ENCODE data around the gene RESF1. TPM values are rescaled to one million over a fixed set of nuclear protein-coding genes. Genes with fewer than 3 reads are reported as not detected.

RESF1 gene, protein sequence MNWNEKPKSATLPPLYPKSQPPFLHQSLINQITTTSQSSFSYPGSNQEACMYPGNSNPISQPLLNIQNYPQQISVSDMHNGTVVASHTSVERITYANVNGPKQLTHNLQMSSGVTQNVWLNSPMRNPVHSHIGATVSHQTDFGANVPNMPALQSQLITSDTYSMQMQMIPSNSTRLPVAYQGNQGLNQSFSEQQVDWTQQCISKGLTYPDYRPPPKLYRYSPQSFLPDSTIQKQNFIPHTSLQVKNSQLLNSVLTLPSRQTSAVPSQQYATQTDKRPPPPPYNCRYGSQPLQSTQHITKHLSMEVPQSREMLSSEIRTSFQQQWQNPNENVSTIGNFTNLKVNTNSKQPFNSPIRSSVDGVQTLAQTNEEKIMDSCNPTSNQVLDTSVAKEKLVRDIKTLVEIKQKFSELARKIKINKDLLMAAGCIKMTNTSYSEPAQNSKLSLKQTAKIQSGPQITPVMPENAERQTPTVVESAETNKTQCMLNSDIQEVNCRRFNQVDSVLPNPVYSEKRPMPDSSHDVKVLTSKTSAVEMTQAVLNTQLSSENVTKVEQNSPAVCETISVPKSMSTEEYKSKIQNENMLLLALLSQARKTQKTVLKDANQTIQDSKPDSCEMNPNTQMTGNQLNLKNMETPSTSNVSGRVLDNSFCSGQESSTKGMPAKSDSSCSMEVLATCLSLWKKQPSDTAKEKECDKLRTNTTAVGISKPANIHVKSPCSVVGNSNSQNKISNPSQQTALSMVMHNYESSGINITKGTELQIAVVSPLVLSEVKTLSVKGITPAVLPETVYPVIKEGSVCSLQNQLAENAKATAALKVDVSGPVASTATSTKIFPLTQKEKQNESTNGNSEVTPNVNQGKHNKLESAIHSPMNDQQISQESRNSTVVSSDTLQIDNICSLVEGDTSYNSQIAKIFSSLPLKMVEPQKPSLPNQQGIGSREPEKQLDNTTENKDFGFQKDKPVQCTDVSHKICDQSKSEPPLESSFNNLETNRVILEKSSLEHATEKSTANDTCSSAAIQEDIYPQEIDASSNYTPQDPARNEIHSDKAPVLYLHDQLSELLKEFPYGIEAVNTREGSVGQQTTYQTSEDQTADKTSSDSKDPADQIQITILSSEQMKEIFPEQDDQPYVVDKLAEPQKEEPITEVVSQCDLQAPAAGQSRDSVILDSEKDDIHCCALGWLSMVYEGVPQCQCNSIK (N-terminal part only)
- total RNA-seq, result 19.9 and 22.6 TPM in 2 replicates
- long read RNA-seq, transcript KIAA1551-206 (3 exons, 362 nt), result major isoform, 7 of 86 reads
- long read RNA-seq, partial matches to known transcripts, result 62 of 86 reads
- long read RNA-seq, other reads (novel, unspliced or antisense), result 14 of 86 reads

DNA sequence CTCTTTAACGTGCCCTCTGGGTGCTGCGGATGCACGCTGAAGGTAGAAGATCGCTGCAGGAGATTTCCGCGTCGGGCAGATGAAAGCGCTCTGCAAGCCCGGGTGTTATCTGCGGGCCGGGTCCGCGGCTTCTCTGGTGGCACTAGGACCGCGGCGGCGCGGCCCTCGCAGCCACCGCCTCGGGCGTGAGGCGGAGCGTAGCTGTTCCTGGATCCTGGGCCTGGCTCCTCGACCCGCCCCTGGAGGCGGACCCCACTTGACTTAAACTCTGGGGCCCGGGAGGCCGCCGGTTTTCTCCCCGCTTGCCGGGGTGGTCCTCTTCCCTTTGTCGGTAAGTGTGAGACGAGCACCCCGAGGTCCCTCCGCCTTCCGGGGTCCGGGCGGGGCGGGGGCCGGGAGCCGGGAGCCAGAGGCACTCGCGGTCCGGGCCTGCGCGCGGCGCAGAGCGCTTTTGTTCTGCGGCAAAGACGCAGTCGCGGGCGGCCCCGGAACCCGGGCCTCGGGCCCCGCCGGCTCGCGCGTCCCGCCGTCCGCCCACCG lies at the start of gene RESF1:
Gene RESF1 (plus strand): TSS at position 255 of the 540 bp plus-strand sequence. CDS start 21,541 bp downstream, outside the sequence.
- DNase-seq (ENCODE audit: extremely low spot score, unreplicated experiment), result peak; percentile 93

DNA sequence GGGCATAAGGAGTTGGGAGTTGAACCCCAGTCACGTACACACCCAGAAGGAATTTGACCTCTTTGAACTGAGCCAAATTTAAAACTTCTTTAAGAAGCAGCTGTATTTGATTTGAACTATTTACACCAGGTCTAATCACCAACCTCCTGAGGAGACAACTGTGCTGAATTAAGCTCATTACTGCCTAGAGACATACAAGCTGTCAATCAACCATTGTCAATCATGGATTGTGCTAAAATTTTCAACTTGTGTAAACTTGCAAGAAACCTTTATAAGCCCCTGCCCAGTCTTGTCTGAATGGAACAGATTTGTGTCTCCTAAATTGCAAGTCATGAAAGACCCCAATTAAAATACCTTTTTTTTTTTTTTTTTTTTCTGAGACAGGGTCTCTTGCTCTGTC lies 44.3 kb upstream of the RESF1 start:
- no peak for DNase-seq (ENCODE audit: extremely low spot score, unreplicated experiment)
- TF ChIP-seq CTCF (IDR thresholded peaks at IDR 0.05), result no peak
- Mint-ChIP-seq H3K36me3 (ENCODE audit: unreplicated experiment) (no peaks in the 10 kb centered on the region), H3K4me1 (ENCODE audit: unreplicated experiment) (no peaks in the 10 kb centered on the region), H3K4me3 (ENCODE audit: unreplicated experiment) (no peak overlapping the region), H3K27me3 (ENCODE audit: unreplicated experiment) (no peaks in the 10 kb centered on the region), H3K9me3 (ENCODE audit: unreplicated experiment) (peaks cover 9% of the 10 kb centered on the region), H3K27ac (ENCODE audit: unreplicated experiment) (no peak overlapping the region)

More for the DNA sequence above, at the start of gene RESF1:
- Mint-ChIP-seq H3K9me3 (ENCODE audit: unreplicated experiment) (no peaks in the 10 kb centered on the region), H3K27ac (ENCODE audit: unreplicated experiment) (peak within 1 kb of the TSS; percentile 92), H3K4me1 (ENCODE audit: unreplicated experiment) (peaks cover 32% of the 10 kb centered on the region), H3K27me3 (ENCODE audit: unreplicated experiment) (no peaks in the 10 kb centered on the region), H3K36me3 (ENCODE audit: unreplicated experiment) (peaks cover 12% of the 10 kb centered on the region), H3K4me3 (ENCODE audit: unreplicated experiment) (peak within 1 kb of the TSS; percentile 95)
- no peak for TF ChIP-seq CTCF (IDR thresholded peaks at IDR 0.05)

- Mint-ChIP-seq H3K27me3 (ENCODE audit: unreplicated experiment) (no peaks in the 10 kb centered on the region), H3K27ac (ENCODE audit: unreplicated experiment) (no peak overlapping the region), H3K9me3 (ENCODE audit: unreplicated experiment) (peaks cover 8% of the 10 kb centered on the region), H3K36me3 (ENCODE audit: unreplicated experiment) (no peaks in the 10 kb centered on the region), H3K4me1 (ENCODE audit: unreplicated experiment) (no peaks in the 10 kb centered on the region), H3K4me3 (ENCODE audit: unreplicated experiment) (no peak overlapping the region)
- TF ChIP-seq CTCF (IDR thresholded peaks at IDR 0.05), result no peak
- DNase-seq (ENCODE audit: extremely low spot score, unreplicated experiment), result no peak
These were observed 43.8 kb upstream of the RESF1 start for GRCh38 chr12:31915446-31915845.

GRCh38 chr12:31922341-31923062 lies 36.7 kb upstream of the RESF1 start:
- Mint-ChIP-seq H3K9me3 (ENCODE audit: unreplicated experiment) (peaks cover 11% of the 10 kb centered on the region), H3K4me3 (ENCODE audit: unreplicated experiment) (no peak overlapping the region), H3K27me3 (ENCODE audit: unreplicated experiment) (peaks cover under 1% of the 10 kb centered on the region), H3K36me3 (ENCODE audit: unreplicated experiment) (no peaks in the 10 kb centered on the region), H3K27ac (ENCODE audit: unreplicated experiment) (no peak overlapping the region), H3K4me1 (ENCODE audit: unreplicated experiment) (no peaks in the 10 kb centered on the region)
- DNase-seq (ENCODE audit: extremely low spot score, unreplicated experiment), result no peak
- TF ChIP-seq CTCF (IDR thresholded peaks at IDR 0.05), result no peak
